Thyroid gland (tissue), 4 donors: ENCODE data around the gene HOMER2.

ENCODE experiments used
- CTCF ChIP-seq, 6 experiments: fragments of 200-600 bp in 3 of 6; fragments of 450-650 bp in 3 of 6; sonication (generic) in 3 of 6; IDR thresholded peaks; one replicate each; pipeline ENCODE4 v1.5.1; 2016 to 2019; ENCODE audit warnings: antibody characterized with exemption in 6 of 6, mild to moderate bottlenecking in 2 of 6, inconsistent platforms in 1 of 6, moderate library complexity in 1 of 6
- POLR2A ChIP-seq, 2 donors: fragments of 450-650 bp; IDR thresholded peaks; one replicate each; pipeline ENCODE4 v1.6.1; 2017; ENCODE audit warnings: antibody characterized with exemption in 2 of 2, mild to moderate bottlenecking in 2 of 2, moderate library complexity in 1 of 2

- no peak for TF ChIP-seq POLR2A (IDR thresholded peaks at IDR 0.05)
- TF ChIP-seq CTCF (IDR thresholded peaks at IDR 0.05) = no peak
Measured at GRCh38 chr15:82943176-82943575, 9.3 kb downstream of the HOMER2 start.
